HCT116 (cell line): ENCODE data around the gene CLCN3. TPM values are rescaled to one million over a fixed set of nuclear protein-coding genes. Genes with fewer than 3 reads are reported as not detected.

Source experiments
- ATAC-seq: fragments of 200-7000 bp; cut with Tn5 transposase; 2 replicates; pipeline ENCODE4 v1.9.1; 2020; ENCODE audit warnings: mild to moderate bottlenecking, moderate library complexity
- BruUV-seq: library from RNA; stranded (reverse); fragments of 400-500 nt; replicated peaks from 2 replicates; lab custom pipeline; 2021; lab: Mats Ljungman, UMichigan
- CTCF ChIA-PET: fragments of 300-600 bp; sonication (Branson Sonifier 250); formaldehyde crosslinking; loops from one replicate; lab custom pipeline; 2021; ENCODE audit warnings: antibody characterized with exemption; lab: Charles Lee
- POLR2A ChIA-PET: fragments of 300-600, 350-600 bp; sonication (Branson Sonifier 250); formaldehyde crosslinking; loops from one replicate; lab custom pipeline; 2021; ENCODE audit warnings: antibody characterized with exemption; lab: Charles Lee
- RAD21 ChIA-PET, 2 experiments: fragments of 300-600 bp; sonication (Branson Sonifier 250); formaldehyde crosslinking; loops; one replicate each; lab custom pipeline; 2023; ENCODE audit warnings: low total read pairs in 2 of 2; ENCODE audit not compliant: uncharacterized antibody in 2 of 2, unreplicated experiment in 2 of 2, low non-redundant PET in 1 of 2; lab: Charles Lee
- DNase-seq: peaks from one replicate; pipeline ENCODE4 v3.0.0-alpha.2; 2010; ENCODE audit warnings: low read depth, low spot score
- H2AFZ ChIP-seq: fragments of 200-600 bp; shearing (Covaris generic), sonication (generic); 2 replicates; pipeline ENCODE4 v1.6.1; 2017; ENCODE audit warnings: low read depth, mixed run types, mixed read lengths, antibody characterized with exemption, low read length; ENCODE audit not compliant: poor library complexity, severe bottlenecking
- H3K27ac ChIP-seq: 2 replicates; pipeline ENCODE4 v1.5.1; 2012; ENCODE audit warnings: low read depth, low read length
- H3K27me3 ChIP-seq: fragments of 200-600 bp; sonication (generic); 2 replicates; pipeline ENCODE4 v1.6.1; 2016; ENCODE audit warnings: mixed run types, low read length, mixed read lengths; ENCODE audit not compliant: insufficient read depth
- H3K36me3 ChIP-seq, 2 experiments: fragments of 200-500 bp in 1 of 2; fragments of 200-600 bp in 1 of 2; sonication (Bioruptor generic) in 1 of 2; sonication (generic) in 1 of 2; 2 replicates each; pipeline versions ENCODE4 v1.5.1 to v1.6.1; 2014 to 2016; ENCODE audit warnings: low read length in 2 of 2, inconsistent platforms in 1 of 2, mixed read lengths in 1 of 2, mixed run types in 1 of 2; ENCODE audit not compliant: insufficient read depth in 2 of 2, control insufficient read depth in 1 of 2
- H3K4me1 ChIP-seq, 2 experiments: fragments of 200-600 bp in 1 of 2; sonication (generic) in 1 of 2; 2 replicates each; pipeline versions ENCODE4 v1.5.1 to v1.6.1; 2012 to 2017; ENCODE audit warnings: low read length in 2 of 2, inconsistent platforms in 1 of 2, mild to moderate bottlenecking in 1 of 2, mixed read lengths in 1 of 2, mixed run types in 1 of 2, moderate library complexity in 1 of 2; ENCODE audit not compliant: insufficient read depth in 2 of 2, control insufficient read depth in 1 of 2
- H3K4me2 ChIP-seq: fragments of 200-600 bp; sonication (generic); 2 replicates; pipeline ENCODE4 v1.6.1; 2017; ENCODE audit warnings: mixed run types, low read length, mixed read lengths
- H3K4me3 ChIP-seq, 2 experiments: fragments of 200-600 bp in 1 of 2; sonication (generic) in 1 of 2; replicated peaks in 1 of 2; 2 replicates each; pipeline ENCODE4 v1.5.1; 2011 to 2016; ENCODE audit warnings: low read length in 2 of 2, control low read depth in 1 of 2, low read depth in 1 of 2, mild to moderate bottlenecking in 1 of 2, mixed read lengths in 1 of 2, mixed run types in 1 of 2
- H3K79me2 ChIP-seq: fragments of 200-600 bp; sonication (generic); 2 replicates; pipeline ENCODE4 v1.6.1; 2017; ENCODE audit warnings: mild to moderate bottlenecking, mixed run types, low read length, moderate library complexity, mixed read lengths; ENCODE audit not compliant: insufficient read depth
- H3K9ac ChIP-seq: fragments of 200-600 bp; sonication (generic); 2 replicates; pipeline ENCODE4 v1.6.1; 2016; ENCODE audit warnings: low read length, mixed read lengths
- H3K9me2 ChIP-seq: fragments of 200-600 bp; sonication (generic), shearing (Covaris generic); 2 replicates; pipeline ENCODE4 v1.6.1; 2017; ENCODE audit warnings: mixed run types, mild to moderate bottlenecking, moderate library complexity; ENCODE audit not compliant: insufficient read depth
- H3K9me3 ChIP-seq, 2 experiments: fragments of 200-500 bp in 1 of 2; fragments of 200-600 bp in 1 of 2; sonication (Bioruptor generic) in 1 of 2; sonication (generic) in 1 of 2; 2 replicates each; pipeline ENCODE4 v1.6.1; 2014 to 2017; ENCODE audit warnings: low read length in 2 of 2, mixed read lengths in 2 of 2, inconsistent platforms in 1 of 2, low read depth in 1 of 2, mild to moderate bottlenecking in 1 of 2, mixed run types in 1 of 2, moderate library complexity in 1 of 2; ENCODE audit not compliant: control insufficient read depth in 1 of 2, insufficient read depth in 1 of 2
- H4K20me1 ChIP-seq: fragments of 200-600 bp; sonication (generic), shearing (Covaris generic); 2 replicates; pipeline ENCODE4 v1.6.1; 2017; ENCODE audit warnings: mixed run types, mild to moderate bottlenecking, moderate library complexity; ENCODE audit not compliant: insufficient read depth
- CBX3 ChIP-seq: IDR thresholded peaks from 2 replicates; pipeline ENCODE4 v1.6.1; 2012; ENCODE audit warnings: low read depth
- CEBPB ChIP-seq: IDR thresholded peaks from 2 replicates; pipeline ENCODE4 v1.6.1; 2012; ENCODE audit warnings: low read depth
- CTCF ChIP-seq, 3 experiments: fragments of 200-600 bp in 1 of 3; sonication (generic) in 1 of 3; IDR thresholded peaks in 2 of 3; conservative IDR thresholded peaks in 1 of 3; 2 replicates each; pipeline ENCODE4 v1.5.1; 2012 to 2017; ENCODE audit warnings: low read depth in 2 of 3, low read length in 2 of 3, antibody characterized with exemption in 1 of 3, borderline replicate concordance in 1 of 3, control low read depth in 1 of 3, mild to moderate bottlenecking in 1 of 3, mixed read lengths in 1 of 3, mixed run types in 1 of 3, moderate library complexity in 1 of 3; ENCODE audit not compliant: insufficient read depth in 1 of 3
- EGR1 ChIP-seq: IDR thresholded peaks from 2 replicates; pipeline ENCODE4 v1.6.1; 2012; ENCODE audit warnings: low read depth
- ELF1 ChIP-seq: IDR thresholded peaks from 2 replicates; pipeline ENCODE4 v1.6.1; 2012; ENCODE audit warnings: low read depth, borderline replicate concordance
- EZH2 ChIP-seq: fragments of 200-600 bp; sonication (generic); IDR thresholded peaks from 2 replicates; pipeline ENCODE4 v1.6.1; 2017; ENCODE audit warnings: antibody characterized with exemption, mixed run types
- EZH2phosphoT487 ChIP-seq: fragments of 200-600 bp; IDR thresholded peaks from 2 replicates; pipeline ENCODE4 v1.6.1; 2018; ENCODE audit warnings: antibody characterized with exemption, borderline replicate concordance
- FOSL1 ChIP-seq: IDR thresholded peaks from 2 replicates; pipeline ENCODE4 v1.6.1; 2012; ENCODE audit warnings: low read depth
- JUND ChIP-seq: IDR thresholded peaks from 2 replicates; pipeline ENCODE4 v1.6.1; 2012
- MAX ChIP-seq: IDR thresholded peaks from 2 replicates; pipeline ENCODE4 v1.6.1; 2012
- POLR2A ChIP-seq: IDR thresholded peaks from 2 replicates; pipeline ENCODE4 v1.7.0; 2011; ENCODE audit warnings: borderline replicate concordance; ENCODE audit not compliant: insufficient read depth, insufficient read length; ENCODE audit errors: extremely low read depth
- SIN3A ChIP-seq: IDR thresholded peaks from 2 replicates; pipeline ENCODE4 v1.6.1; 2012; ENCODE audit warnings: low read depth
- SRF ChIP-seq: IDR thresholded peaks from 2 replicates; pipeline ENCODE4 v1.6.1; 2012; ENCODE audit warnings: low read depth
- TCF7L2 ChIP-seq: IDR thresholded peaks from 2 replicates; pipeline ENCODE4 v1.7.0; 2011; ENCODE audit warnings: borderline replicate concordance, inconsistent platforms; ENCODE audit not compliant: insufficient read depth, insufficient read length; ENCODE audit errors: extremely low read depth
- YY1 ChIP-seq: IDR thresholded peaks from 2 replicates; pipeline ENCODE4 v1.6.1; 2011; ENCODE audit warnings: low read length, low read depth, moderate library complexity, mild to moderate bottlenecking; ENCODE audit not compliant: insufficient replicate concordance; ENCODE audit errors: extremely low read depth
- ZNF274 ChIP-seq: fragments of 200-500 bp; sonication (Bioruptor generic); IDR thresholded peaks from 2 replicates; pipeline ENCODE4 v1.6.1; 2014; ENCODE audit warnings: mild to moderate bottlenecking, low read depth, low read length, inconsistent platforms
- intact Hi-C: fragments of 100-400 bp; cut with micrococcal nuclease; formaldehyde crosslinking; loops from 2 replicates; pipeline ENCODE4 v1.10.0; 2022
- total RNA-seq: library from RNA; stranded (reverse); gene quantifications from one replicate; pipeline ENCODE4 v1.2.1, GENCODE V29; 2021; ENCODE audit not compliant: unreplicated experiment
- TF ChIP-seq, protein P1 (sequence below): IDR thresholded peaks from 2 replicates; pipeline ENCODE4 v1.6.1; 2012
- TF ChIP-seq, protein P2 (sequence below): IDR thresholded peaks from 2 replicates; pipeline ENCODE4 v1.6.1; 2012; ENCODE audit warnings: low read depth

The CLCN3 gene
- total RNA-seq, 1 experiment from 2014 or later, result 60.4 TPM

DNA sequence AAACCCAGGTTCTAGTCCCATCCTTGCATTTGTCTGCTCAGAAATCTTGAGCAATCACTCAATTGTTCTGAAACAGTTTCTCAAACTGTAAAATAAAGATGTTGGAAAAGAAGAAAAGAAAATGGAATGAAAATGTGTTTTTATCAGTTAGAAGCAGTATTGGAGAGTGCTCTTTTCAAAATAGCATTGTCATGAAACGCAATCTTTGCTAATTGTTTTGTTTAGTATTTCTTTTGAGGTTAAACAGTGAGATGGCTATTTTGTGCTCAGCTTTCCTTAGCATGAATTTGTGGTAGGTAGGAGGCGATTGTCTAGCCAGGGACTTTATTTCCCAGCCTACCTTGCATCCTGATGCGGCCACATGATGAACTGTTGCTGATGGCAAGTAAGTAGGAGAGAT lies 148.0 kb downstream of the CLCN3 start (continued):
- TF ChIP-seq ZNF274, result no peak
- TF ChIP-seq JUND, result no peak
- no peak for TF ChIP-seq ELF1
- no peak for TF ChIP-seq SRF
- TF ChIP-seq POLR2A, result no peak
- TF ChIP-seq EZH2phosphoT487, result no peak
- no peak for TF ChIP-seq MAX
- no peak for TF ChIP-seq CEBPB
- no peak for TF ChIP-seq FOSL1
- TF ChIP-seq CBX3, result no peak
- TF ChIP-seq, protein P1, sequence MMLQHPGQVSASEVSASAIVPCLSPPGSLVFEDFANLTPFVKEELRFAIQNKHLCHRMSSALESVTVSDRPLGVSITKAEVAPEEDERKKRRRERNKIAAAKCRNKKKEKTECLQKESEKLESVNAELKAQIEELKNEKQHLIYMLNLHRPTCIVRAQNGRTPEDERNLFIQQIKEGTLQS, result no peak

DNA sequence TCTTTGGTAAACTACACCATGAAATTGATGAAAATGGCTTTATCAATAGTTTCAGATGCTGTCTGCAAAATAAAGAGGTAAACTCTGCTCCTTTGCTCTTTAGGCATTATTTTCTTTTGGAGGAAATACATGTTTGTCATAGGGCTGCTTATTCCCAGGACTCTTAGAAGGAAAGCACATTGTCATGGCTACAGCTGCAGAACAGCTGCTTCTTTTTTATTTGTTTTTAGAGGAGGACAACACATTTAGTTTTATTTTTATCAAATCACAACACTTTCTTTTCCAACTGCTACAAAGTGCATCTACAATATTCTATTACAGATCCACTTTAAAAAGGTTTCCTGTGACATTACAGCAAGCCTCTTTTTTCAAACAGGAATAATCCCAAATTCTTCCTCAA lies 150.0 kb downstream of the CLCN3 start:
- ChIA-PET CTCF (no interaction called here), RAD21 (no interaction called here)
- BruUV-seq, result no TSS peak

More for the DNA sequence above, 150.0 kb downstream of the CLCN3 start:
- Histone ChIP-seq H2AFZ (no peak overlapping the region), H3K9me3 (no peaks in the 10 kb centered on the region), H3K9ac (no peak overlapping the region), H3K4me3 (no peak overlapping the region), H3K79me2 (no peaks in the 10 kb centered on the region), H3K27me3 (no peaks in the 10 kb centered on the region), H3K36me3 (no peaks in the 10 kb centered on the region), H3K4me2 (no peak overlapping the region), H4K20me1 (no peaks in the 10 kb centered on the region), H3K9me2 (no peaks in the 10 kb centered on the region), H3K27ac (no peak overlapping the region), H3K4me1 (peaks cover 0 to 6% of the 10 kb centered on the region in 2 experiments; a peak in 2 of 4 replicates)
- no peak for TF ChIP-seq MAX
- TF ChIP-seq EGR1, result no peak
- TF ChIP-seq JUND, result no peak
- TF ChIP-seq SIN3A, result no peak
- no peak for TF ChIP-seq ZNF274
- no peak for TF ChIP-seq SRF
- no peak for TF ChIP-seq YY1
- no peak for TF ChIP-seq EZH2
- no peak for TF ChIP-seq POLR2A
- no peak for TF ChIP-seq CEBPB
- TF ChIP-seq ELF1, result no peak
- TF ChIP-seq, protein P1, result no peak
- no peak for TF ChIP-seq CTCF (IDR thresholded peaks at IDR 0.05 in 2 of 3, conservative IDR thresholded peaks at IDR 0.05 in 1 of 3; ENCODE audit: borderline replicate concordance in 1 of 3, insufficient read depth in 1 of 3, low read depth in 2 of 3, low read length in 2 of 3)
- no peak for TF ChIP-seq TCF7L2
- no peak for TF ChIP-seq CBX3
- TF ChIP-seq, protein P2, sequence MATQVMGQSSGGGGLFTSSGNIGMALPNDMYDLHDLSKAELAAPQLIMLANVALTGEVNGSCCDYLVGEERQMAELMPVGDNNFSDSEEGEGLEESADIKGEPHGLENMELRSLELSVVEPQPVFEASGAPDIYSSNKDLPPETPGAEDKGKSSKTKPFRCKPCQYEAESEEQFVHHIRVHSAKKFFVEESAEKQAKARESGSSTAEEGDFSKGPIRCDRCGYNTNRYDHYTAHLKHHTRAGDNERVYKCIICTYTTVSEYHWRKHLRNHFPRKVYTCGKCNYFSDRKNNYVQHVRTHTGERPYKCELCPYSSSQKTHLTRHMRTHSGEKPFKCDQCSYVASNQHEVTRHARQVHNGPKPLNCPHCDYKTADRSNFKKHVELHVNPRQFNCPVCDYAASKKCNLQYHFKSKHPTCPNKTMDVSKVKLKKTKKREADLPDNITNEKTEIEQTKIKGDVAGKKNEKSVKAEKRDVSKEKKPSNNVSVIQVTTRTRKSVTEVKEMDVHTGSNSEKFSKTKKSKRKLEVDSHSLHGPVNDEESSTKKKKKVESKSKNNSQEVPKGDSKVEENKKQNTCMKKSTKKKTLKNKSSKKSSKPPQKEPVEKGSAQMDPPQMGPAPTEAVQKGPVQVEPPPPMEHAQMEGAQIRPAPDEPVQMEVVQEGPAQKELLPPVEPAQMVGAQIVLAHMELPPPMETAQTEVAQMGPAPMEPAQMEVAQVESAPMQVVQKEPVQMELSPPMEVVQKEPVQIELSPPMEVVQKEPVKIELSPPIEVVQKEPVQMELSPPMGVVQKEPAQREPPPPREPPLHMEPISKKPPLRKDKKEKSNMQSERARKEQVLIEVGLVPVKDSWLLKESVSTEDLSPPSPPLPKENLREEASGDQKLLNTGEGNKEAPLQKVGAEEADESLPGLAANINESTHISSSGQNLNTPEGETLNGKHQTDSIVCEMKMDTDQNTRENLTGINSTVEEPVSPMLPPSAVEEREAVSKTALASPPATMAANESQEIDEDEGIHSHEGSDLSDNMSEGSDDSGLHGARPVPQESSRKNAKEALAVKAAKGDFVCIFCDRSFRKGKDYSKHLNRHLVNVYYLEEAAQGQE, result no peak
- DNase-seq, result no peak
- intact Hi-C loops, result no loop called here
- ATAC-seq, result no peak
- POLR2A ChIA-PET, result no interaction called here
